SK-N-SH (cell line): ENCODE measurements around the gene INTS1. TPM values are rescaled to one million over a fixed set of nuclear protein-coding genes. Genes with fewer than 3 reads are reported as not detected.

Source experiments
- CTCF ChIA-PET: fragments of 300-600, 350-600 bp; formaldehyde crosslinking; extraction: SDS; loops from one replicate; lab custom pipeline; 2021; lab: Yijun Ruan, JAX
- POLR2A ChIA-PET: fragments of 350-600 bp; sonication (Branson Sonifier 250); formaldehyde crosslinking; extraction: SDS; loops from one replicate; lab custom pipeline; 2020; ENCODE audit warnings: antibody characterized with exemption, inconsistent platforms; lab: Yijun Ruan, JAX
- DNase-seq: peaks from one replicate; pipeline ENCODE4 v3.0.0; 2012
- H2AFZ ChIP-seq: fragments of 200-600 bp; sonication (generic); 2 replicates; pipeline ENCODE4 v1.8.1; 2016; ENCODE audit warnings: antibody characterized with exemption, mild to moderate bottlenecking, low read depth
- H3F3A ChIP-seq: fragments of 200-600 bp; sonication (generic); replicated peaks from 2 replicates; pipeline ENCODE3; 2016; ENCODE audit warnings: antibody characterized with exemption, mild to moderate bottlenecking; ENCODE audit not compliant: insufficient read depth
- H3K27ac ChIP-seq, 2 experiments: fragments of 200-500 bp in 1 of 2; fragments of 200-600 bp in 1 of 2; sonication (Bioruptor generic) in 1 of 2; sonication (generic), shearing (Covaris generic) in 1 of 2; 2 replicates each; pipeline versions ENCODE4 v1.5.1 to v1.6.1; 2014 to 2016; ENCODE audit warnings: low read depth in 2 of 2, inconsistent platforms in 1 of 2, low read length in 1 of 2, mild to moderate bottlenecking in 1 of 2, mixed read lengths in 1 of 2
- H3K27me3 ChIP-seq: fragments of 200-600 bp; sonication (generic), shearing (Covaris generic); 2 replicates; pipeline ENCODE4 v1.6.1; 2016; ENCODE audit warnings: mixed run types; ENCODE audit not compliant: insufficient read depth
- H3K36me3 ChIP-seq, 2 experiments: fragments of 200-500 bp in 1 of 2; fragments of 200-600 bp in 1 of 2; sonication (Bioruptor generic) in 1 of 2; sonication (generic) in 1 of 2; replicated peaks in 1 of 2; 2 replicates each; pipeline versions ENCODE3 to v1.5.1; 2014 to 2016; ENCODE audit warnings: low read length in 1 of 2, mild to moderate bottlenecking in 1 of 2; ENCODE audit not compliant: insufficient read depth in 2 of 2, control insufficient read depth in 1 of 2
- H3K4me1 ChIP-seq, 2 experiments: fragments of 200-500 bp in 1 of 2; fragments of 200-600 bp in 1 of 2; sonication (Bioruptor generic) in 1 of 2; sonication (generic), shearing (Covaris generic) in 1 of 2; 2 replicates each; pipeline versions ENCODE4 v1.5.1 to v1.6.1; 2014 to 2016; ENCODE audit warnings: low read depth in 1 of 2, low read length in 1 of 2, mixed run types in 1 of 2; ENCODE audit not compliant: insufficient read depth in 2 of 2, control insufficient read depth in 1 of 2
- H3K4me2 ChIP-seq: fragments of 200-600 bp; sonication (generic), shearing (Covaris generic); 2 replicates; pipeline ENCODE4 v1.6.1; 2017; ENCODE audit warnings: mixed run types
- H3K4me3 ChIP-seq, 2 experiments: fragments of 200-500 bp in 1 of 2; fragments of 200-600 bp in 1 of 2; sonication (Bioruptor generic) in 1 of 2; sonication (generic), shearing (Covaris generic) in 1 of 2; 2 replicates each; pipeline versions ENCODE4 v1.5.1 to v1.8.1; 2014 to 2016; ENCODE audit warnings: low read depth in 2 of 2, inconsistent platforms in 1 of 2, low read length in 1 of 2, mild to moderate bottlenecking in 1 of 2, mixed read lengths in 1 of 2, moderate library complexity in 1 of 2
- H3K79me2 ChIP-seq: fragments of 200-600 bp; sonication (generic); 2 replicates; pipeline ENCODE4 v1.8.1; 2017; ENCODE audit warnings: mild to moderate bottlenecking; ENCODE audit not compliant: insufficient read depth
- H3K9ac ChIP-seq: fragments of 200-600 bp; sonication (generic); 2 replicates; pipeline ENCODE4 v1.6.1; 2017; ENCODE audit warnings: mixed run types
- H3K9me2 ChIP-seq: fragments of 200-600 bp; sonication (generic); 2 replicates; pipeline ENCODE4 v1.6.1; 2017; ENCODE audit warnings: mixed run types
- H3K9me3 ChIP-seq: fragments of 200-600 bp; sonication (generic); 2 replicates; pipeline ENCODE4 v1.6.1; 2017; ENCODE audit warnings: mixed run types, mild to moderate bottlenecking, moderate library complexity
- H4K20me1 ChIP-seq: fragments of 200-600 bp; sonication (generic); 2 replicates; pipeline ENCODE4 v1.6.1; 2017; ENCODE audit warnings: mild to moderate bottlenecking, mixed run types; ENCODE audit not compliant: insufficient read depth
- CHD2 ChIP-seq: fragments of 150-350 bp; IDR thresholded peaks from 2 replicates; pipeline ENCODE4 v1.6.1; 2018; ENCODE audit warnings: low read length; ENCODE audit not compliant: partially characterized antibody
- FOSL2 ChIP-seq: IDR thresholded peaks from 2 replicates; pipeline ENCODE4 v1.4.0; 2012; ENCODE audit warnings: low read depth, mild to moderate bottlenecking, moderate library complexity, borderline replicate concordance
- FOXM1 ChIP-seq: IDR thresholded peaks from 2 replicates; pipeline ENCODE4 v1.4.0; 2012; ENCODE audit warnings: low read depth, mild to moderate bottlenecking
- GABPA ChIP-seq: IDR thresholded peaks from 2 replicates; pipeline ENCODE4 v1.4.0; 2012; ENCODE audit warnings: low read depth, mild to moderate bottlenecking
- IRF3 ChIP-seq: fragments of 150-350 bp; IDR thresholded peaks from 2 replicates; pipeline ENCODE4 v1.6.1; 2016; ENCODE audit warnings: mild to moderate bottlenecking, low read depth, low read length
- MXI1 ChIP-seq: IDR thresholded peaks from 2 replicates; pipeline ENCODE4 v1.6.1; 2012; ENCODE audit warnings: mild to moderate bottlenecking, low read depth, low read length, improper control_type of control experiment
- NFIC ChIP-seq: IDR thresholded peaks from 2 replicates; pipeline ENCODE4 v1.4.0; 2012; ENCODE audit warnings: borderline replicate concordance
- POLR2AphosphoS5 ChIP-seq: IDR thresholded peaks from 2 replicates; pipeline ENCODE4 v1.6.1; 2012; ENCODE audit warnings: low read depth, low read length
- RCOR1 ChIP-seq: fragments of 150-350 bp; IDR thresholded peaks from 2 replicates; pipeline ENCODE4 v1.6.1; 2017; ENCODE audit warnings: antibody characterized with exemption, low read length
- SIN3A ChIP-seq: IDR thresholded peaks from 2 replicates; pipeline ENCODE4 v1.6.1; 2012; ENCODE audit warnings: low read depth, mild to moderate bottlenecking, low read length, moderate library complexity, borderline replicate concordance
- WGBS: methylation state at CpG from one replicate; pipeline ENCODE4 v1.1.6; 2017; ENCODE audit warnings: low lambda C conversion rate; 5-methylcytosine and 5-hydroxymethylcytosine counted together
- polyA plus RNA-seq, 3 experiments: library from polyadenylated mRNA; depleted of rRNA; stranded (reverse); fragments of >200 nt; gene quantifications; 2 replicates each; pipeline ENCODE4 v1.2.3, GENCODE V29; 2012
- TF ChIP-seq, protein P1 (sequence below): IDR thresholded peaks from 2 replicates; pipeline ENCODE4; 2012

Gene INTS1
- polyA plus RNA-seq, 1 of the 3 experiments (the other 2 are of a cell fraction), result 48.1 TPM

GRCh38 chr7:1512781-1513656, 8.8 kb upstream of the INTS1 start (continued):
- TF ChIP-seq IRF3, result no peak
- TF ChIP-seq SIN3A, result no peak
- TF ChIP-seq, all 33 proteins: peak for 3

DNA sequence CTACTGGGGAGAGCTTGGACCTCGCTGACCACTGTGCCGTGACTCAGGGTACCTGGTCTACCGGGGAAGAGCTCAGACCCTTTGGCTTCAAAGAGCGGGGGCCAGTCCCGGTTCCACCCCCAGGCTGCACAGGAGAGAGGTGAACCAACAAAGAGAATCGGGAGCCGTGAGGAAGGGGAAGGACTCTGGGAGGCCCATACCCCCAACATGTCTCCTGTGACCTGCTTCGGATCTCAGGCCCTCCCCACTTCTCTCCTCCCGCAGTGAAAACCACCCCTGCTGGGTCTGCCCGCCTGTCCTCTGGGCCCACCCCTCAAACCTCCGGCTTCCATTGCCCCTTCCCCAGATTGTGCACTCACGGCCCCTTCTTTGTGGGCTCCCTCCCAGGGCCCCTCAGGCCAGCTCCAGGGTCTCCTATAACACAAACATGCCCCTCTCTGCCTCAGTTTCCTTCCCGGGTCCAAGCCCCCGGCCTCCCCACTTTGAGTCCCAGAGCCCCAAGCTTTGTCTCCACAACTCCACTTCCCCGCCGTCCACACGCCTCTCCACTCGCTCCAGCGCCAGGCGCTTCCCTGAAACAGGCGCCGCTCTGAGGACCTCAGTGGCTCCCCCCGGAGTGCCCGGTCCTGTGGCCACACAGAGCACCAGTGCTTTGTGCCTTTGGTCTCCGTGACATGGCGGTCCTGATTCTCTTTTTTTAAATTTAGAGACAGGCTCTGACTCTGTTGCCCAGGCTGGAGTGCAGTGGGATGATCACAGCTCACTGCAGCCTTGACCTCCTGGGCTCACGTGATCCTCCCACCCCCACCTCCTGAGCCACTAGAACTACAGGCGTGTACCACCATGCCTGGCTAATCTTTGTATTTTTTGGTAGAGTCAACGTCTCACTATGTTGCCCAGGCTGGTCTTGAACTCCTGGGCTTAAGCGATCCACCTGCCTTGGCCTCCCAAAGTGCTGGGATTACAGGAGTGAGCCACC, 7.5 kb upstream of the INTS1 start:
- no peak overlapping the region for H3K4me2 ChIP-seq
- peaks cover 9% of the 10 kb centered on the region for H3F3A ChIP-seq
- no peaks in the 10 kb centered on the region for H4K20me1 ChIP-seq
- whole genome bisulfite sequencing, result 83% methylated on average over 30 of the region's 30 CpGs
- no peaks in the 10 kb centered on the region for H3K79me2 ChIP-seq
- H3K4me1 ChIP-seq, result peaks cover 4 to 6% of the 10 kb centered on the region in 2 experiments; a peak in 2 of 4 replicates
- no peaks in the 10 kb centered on the region for H3K9me2 ChIP-seq
- no peak overlapping the region for H3K4me3 ChIP-seq
- no peaks in the 10 kb centered on the region for H3K27me3 ChIP-seq
- no peak overlapping the region for H2AFZ ChIP-seq
- CTCF ChIA-PET, result interaction anchor here (0.6 to 1.3 kb wide), 3 partner anchors 51 to 425 kb away, joined by 3 to 4 read pairs (median 3); no protein-coding TSS in a partner anchor
- no peaks in the 10 kb centered on the region for H3K9me3 ChIP-seq
- no peaks in the 10 kb centered on the region for H3K36me3 ChIP-seq
- TF ChIP-seq FOXM1 (no peak), RCOR1 (no peak), GABPA (no peak), MXI1 (no peak), FOSL2 (no peak), POLR2AphosphoS5 (no peak), NFIC (no peak), CHD2 (no peak)
- TF ChIP-seq, protein P1, sequence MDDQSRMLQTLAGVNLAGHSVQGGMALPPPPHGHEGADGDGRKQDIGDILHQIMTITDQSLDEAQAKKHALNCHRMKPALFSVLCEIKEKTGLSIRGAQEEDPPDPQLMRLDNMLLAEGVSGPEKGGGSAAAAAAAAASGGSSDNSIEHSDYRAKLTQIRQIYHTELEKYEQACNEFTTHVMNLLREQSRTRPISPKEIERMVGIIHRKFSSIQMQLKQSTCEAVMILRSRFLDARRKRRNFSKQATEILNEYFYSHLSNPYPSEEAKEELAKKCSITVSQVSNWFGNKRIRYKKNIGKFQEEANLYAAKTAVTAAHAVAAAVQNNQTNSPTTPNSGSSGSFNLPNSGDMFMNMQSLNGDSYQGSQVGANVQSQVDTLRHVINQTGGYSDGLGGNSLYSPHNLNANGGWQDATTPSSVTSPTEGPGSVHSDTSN, result no peak
- POLR2A ChIA-PET, result no interaction called here
- H3K27ac ChIP-seq, result no peak overlapping the region
- no peak overlapping the region for H3K9ac ChIP-seq
- no peak for DNase-seq
